C4-2B (cell line): ENCODE results near the gene EPS15.

Experiments used
- ZFX ChIP-seq: fragments of 450-650 bp; IDR thresholded peaks from 2 replicates; pipeline ENCODE4 v1.6.1; 2017
- TF ChIP-seq, protein P1 (sequence below): fragments of 450-650 bp; conservative IDR thresholded peaks from 2 replicates; pipeline ENCODE4 v1.5.1; 2017; ENCODE audit warnings: mild to moderate bottlenecking

DNA sequence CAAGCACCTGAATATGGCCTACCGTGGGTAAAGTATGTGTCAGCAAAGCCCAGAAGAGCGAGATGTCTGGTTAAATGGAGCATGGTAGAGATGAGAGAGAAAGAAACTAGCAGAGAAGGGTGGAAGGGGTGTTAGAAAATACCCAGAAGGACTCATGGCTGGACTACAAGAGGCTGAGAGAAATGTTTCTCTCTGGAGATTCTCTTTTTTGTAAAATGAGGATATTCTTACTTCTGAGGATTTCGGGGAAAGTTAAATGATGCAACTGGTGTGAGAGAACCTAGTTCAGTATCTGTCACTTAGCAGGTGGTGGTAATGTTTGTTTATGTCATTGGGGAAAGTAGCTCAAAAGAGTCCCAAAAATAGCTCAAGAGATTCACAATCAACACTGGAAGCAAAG is 7.2 kb upstream of the EPS15 start:
- TF ChIP-seq, protein P1, sequence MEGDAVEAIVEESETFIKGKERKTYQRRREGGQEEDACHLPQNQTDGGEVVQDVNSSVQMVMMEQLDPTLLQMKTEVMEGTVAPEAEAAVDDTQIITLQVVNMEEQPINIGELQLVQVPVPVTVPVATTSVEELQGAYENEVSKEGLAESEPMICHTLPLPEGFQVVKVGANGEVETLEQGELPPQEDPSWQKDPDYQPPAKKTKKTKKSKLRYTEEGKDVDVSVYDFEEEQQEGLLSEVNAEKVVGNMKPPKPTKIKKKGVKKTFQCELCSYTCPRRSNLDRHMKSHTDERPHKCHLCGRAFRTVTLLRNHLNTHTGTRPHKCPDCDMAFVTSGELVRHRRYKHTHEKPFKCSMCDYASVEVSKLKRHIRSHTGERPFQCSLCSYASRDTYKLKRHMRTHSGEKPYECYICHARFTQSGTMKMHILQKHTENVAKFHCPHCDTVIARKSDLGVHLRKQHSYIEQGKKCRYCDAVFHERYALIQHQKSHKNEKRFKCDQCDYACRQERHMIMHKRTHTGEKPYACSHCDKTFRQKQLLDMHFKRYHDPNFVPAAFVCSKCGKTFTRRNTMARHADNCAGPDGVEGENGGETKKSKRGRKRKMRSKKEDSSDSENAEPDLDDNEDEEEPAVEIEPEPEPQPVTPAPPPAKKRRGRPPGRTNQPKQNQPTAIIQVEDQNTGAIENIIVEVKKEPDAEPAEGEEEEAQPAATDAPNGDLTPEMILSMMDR, result no peak
- no peak for TF ChIP-seq ZFX
